ENCODE measurements around the gene CLUH. TPM values are rescaled to one million over a fixed set of nuclear protein-coding genes. Genes with fewer than 3 reads are reported as not detected.

The CLUH gene
- total RNA-seq, 2 experiments from 2014 or later, result 107 to 123 TPM

GRCh38 chr17:2691069-2691871 lies 20.3 kb downstream of the CLUH start:
- no peak overlapping the region for H3K27ac Mint-ChIP-seq
- CTCF ChIA-PET, result interaction anchor here (0.6 kb wide), 1 partner anchor 920 kb away, joined by 3 read pairs; no protein-coding TSS in a partner anchor
- no peaks in the 10 kb centered on the region for H3K27me3 Mint-ChIP-seq
- POLR2A ChIA-PET, result no interaction called here
- no peak overlapping the region for H3K4me3 Mint-ChIP-seq
- peaks cover 22% of the 10 kb centered on the region for H3K36me3 Mint-ChIP-seq (ENCODE audit: low read depth)
- H3K4me1 Mint-ChIP-seq, result peaks cover 10% of the 10 kb centered on the region
- intact Hi-C loops (cut with DNase I, micrococcal nuclease), result no loop called here
- no peak for ATAC-seq
- no peak for DNase-seq
- H3K9me3 Mint-ChIP-seq (ENCODE audit: low read depth), result no peaks in the 10 kb centered on the region

GRCh38 chr17:2690165-2691068 lies 21.1 kb downstream of the CLUH start:
- intact Hi-C loops (cut with DNase I, micrococcal nuclease), result no loop called here
- H3K27me3 Mint-ChIP-seq, result no peaks in the 10 kb centered on the region
- no peaks in the 10 kb centered on the region for H3K9me3 Mint-ChIP-seq (ENCODE audit: low read depth)
- ATAC-seq (no peak), DNase-seq (no peak)
- ChIA-PET CTCF (interaction anchor here (0.7 kb wide), 1 partner anchor 287 kb away, joined by 3 read pairs; no protein-coding TSS in a partner anchor), POLR2A (interaction anchor here (0.6 kb wide), 2 partner anchors 50 to 238 kb away, joined by 3 read pairs; no protein-coding TSS in a partner anchor)
- H3K27ac Mint-ChIP-seq, result no peak overlapping the region
- H3K4me1 Mint-ChIP-seq, result peaks cover 10% of the 10 kb centered on the region
- no peak overlapping the region for H3K4me3 Mint-ChIP-seq
- peaks cover 22% of the 10 kb centered on the region for H3K36me3 Mint-ChIP-seq (ENCODE audit: low read depth)

- ATAC-seq (peak; percentile 42), DNase-seq (peak; percentile 48)
- peaks cover 22% of the 10 kb centered on the region for H3K36me3 Mint-ChIP-seq (ENCODE audit: low read depth)
- no peaks in the 10 kb centered on the region for H3K27me3 Mint-ChIP-seq
- H3K4me3 Mint-ChIP-seq, result no peak overlapping the region
- peaks cover 10% of the 10 kb centered on the region for H3K4me1 Mint-ChIP-seq
- intact Hi-C loops (cut with DNase I, micrococcal nuclease), result no loop called here
- CTCF ChIA-PET, result interaction anchor here (0.7 kb wide), 1 partner anchor 288 kb away, joined by 3 read pairs; no protein-coding TSS in a partner anchor
- POLR2A ChIA-PET, result interaction anchor here (0.6 kb wide), 2 partner anchors 49 to 237 kb away, joined by 3 read pairs; no protein-coding TSS in a partner anchor
- no peaks in the 10 kb centered on the region for H3K9me3 Mint-ChIP-seq (ENCODE audit: low read depth)
- H3K27ac Mint-ChIP-seq, result peak overlapping the region; percentile 51
These were observed 22.0 kb downstream of the CLUH start for GRCh38 chr17:2689411-2690164.

- H3K27me3 Mint-ChIP-seq, result no peaks in the 10 kb centered on the region
- peaks cover 10% of the 10 kb centered on the region for H3K4me1 Mint-ChIP-seq
- ChIA-PET CTCF (no interaction called here), POLR2A (interaction anchor here (0.6 kb wide), 1 partner anchor 22 kb away, joined by 4 read pairs; no protein-coding TSS in a partner anchor)
- DNase-seq, result no peak
- no peak overlapping the region for H3K4me3 Mint-ChIP-seq
- H3K9me3 Mint-ChIP-seq (ENCODE audit: low read depth), result no peaks in the 10 kb centered on the region
- intact Hi-C loops (cut with DNase I, micrococcal nuclease), result no loop called here
- H3K27ac Mint-ChIP-seq, result peak overlapping the region; percentile 51
- no peak for ATAC-seq
- peaks cover 24% of the 10 kb centered on the region for H3K36me3 Mint-ChIP-seq (ENCODE audit: low read depth)
These were observed 22.9 kb downstream of the CLUH start for GRCh38 chr17:2688351-2689342.

GRCh38 chr17:2687074-2687418 lies 24.5 kb downstream of the CLUH start:
- Mint-ChIP-seq H3K4me1 (peaks cover 10% of the 10 kb centered on the region), H3K27ac (peak overlapping the region; percentile 8), H3K36me3 (ENCODE audit: low read depth) (peaks cover 29% of the 10 kb centered on the region), H3K27me3 (no peaks in the 10 kb centered on the region), H3K4me3 (no peak overlapping the region), H3K9me3 (ENCODE audit: low read depth) (no peaks in the 10 kb centered on the region)
- no peak for DNase-seq
- CTCF ChIA-PET, result interaction anchor here (0.7 to 1.8 kb wide), 5 partner anchors 9 to 798 kb away, joined by 3 to 8 read pairs (median 4); no protein-coding TSS in a partner anchor
- intact Hi-C loops (cut with DNase I, micrococcal nuclease), result no loop called here
- POLR2A ChIA-PET, result no interaction called here
- ATAC-seq, result no peak

GRCh38 chr17:2685696-2686095 lies 25.9 kb downstream of the CLUH start:
- Mint-ChIP-seq H3K27ac (no peak overlapping the region), H3K9me3 (ENCODE audit: low read depth) (no peaks in the 10 kb centered on the region), H3K27me3 (no peaks in the 10 kb centered on the region), H3K4me3 (no peak overlapping the region), H3K36me3 (ENCODE audit: low read depth) (peaks cover 30% of the 10 kb centered on the region), H3K4me1 (peaks cover 10% of the 10 kb centered on the region)
- DNase-seq, result no peak
- CTCF ChIA-PET, result interaction anchor here (0.7 to 1.2 kb wide), 2 partner anchors 9 to 142 kb away, joined by 3 read pairs; no protein-coding TSS in a partner anchor
- no peak for ATAC-seq
- intact Hi-C loops (cut with DNase I, micrococcal nuclease), result no loop called here
- POLR2A ChIA-PET, result no interaction called here

GRCh38 chr17:2684549-2684948 lies 27.0 kb downstream of the CLUH start:
- Mint-ChIP-seq H3K27me3 (no peaks in the 10 kb centered on the region), H3K27ac (no peak overlapping the region), H3K4me1 (peaks cover 10% of the 10 kb centered on the region), H3K36me3 (ENCODE audit: low read depth) (peaks cover 36% of the 10 kb centered on the region), H3K4me3 (no peak overlapping the region), H3K9me3 (ENCODE audit: low read depth) (no peaks in the 10 kb centered on the region)
- DNase-seq, result no peak
- intact Hi-C loops (cut with DNase I, micrococcal nuclease), result no loop called here
- POLR2A ChIA-PET, result no interaction called here
- no peak for ATAC-seq
- CTCF ChIA-PET, result no interaction called here

- Mint-ChIP-seq H3K36me3 (ENCODE audit: low read depth) (peaks cover 38% of the 10 kb centered on the region), H3K4me1 (peaks cover 5% of the 10 kb centered on the region), H3K27ac (no peak overlapping the region), H3K27me3 (no peaks in the 10 kb centered on the region), H3K4me3 (no peak overlapping the region), H3K9me3 (ENCODE audit: low read depth) (no peaks in the 10 kb centered on the region)
- DNase-seq (no peak), ATAC-seq (no peak)
- POLR2A ChIA-PET, result no interaction called here
- CTCF ChIA-PET, result no interaction called here
- intact Hi-C loops (cut with DNase I, micrococcal nuclease), result no loop called here
These were observed 27.7 kb downstream of the CLUH start for GRCh38 chr17:2683912-2684311.

- ATAC-seq (no peak), DNase-seq (no peak)
- ChIA-PET CTCF (interaction anchor here (1.5 kb wide), 1 partner anchor 23 kb away, joined by 5 read pairs; no protein-coding TSS in a partner anchor), POLR2A (no interaction called here)
- intact Hi-C loops (cut with DNase I, micrococcal nuclease), result no loop called here
- Mint-ChIP-seq H3K27ac (no peak overlapping the region), H3K9me3 (ENCODE audit: low read depth) (no peaks in the 10 kb centered on the region), H3K36me3 (ENCODE audit: low read depth) (peaks cover 40% of the 10 kb centered on the region), H3K4me1 (no peaks in the 10 kb centered on the region), H3K4me3 (no peak overlapping the region), H3K27me3 (no peaks in the 10 kb centered on the region)
These were observed 29.2 kb downstream of the CLUH start for GRCh38 chr17:2682176-2682938.

- DNase-seq (no peak), ATAC-seq (no peak)
- H3K36me3 Mint-ChIP-seq (ENCODE audit: low read depth), result peaks cover 45% of the 10 kb centered on the region
- no peaks in the 10 kb centered on the region for H3K9me3 Mint-ChIP-seq (ENCODE audit: low read depth)
- no peak overlapping the region for H3K4me3 Mint-ChIP-seq
- intact Hi-C loops (cut with DNase I, micrococcal nuclease), result no loop called here
- POLR2A ChIA-PET, result no interaction called here
- H3K27ac Mint-ChIP-seq, result no peak overlapping the region
- CTCF ChIA-PET, result interaction anchor here (1.5 kb wide), 1 partner anchor 22 kb away, joined by 5 read pairs; no protein-coding TSS in a partner anchor
- no peaks in the 10 kb centered on the region for H3K27me3 Mint-ChIP-seq
- H3K4me1 Mint-ChIP-seq, result no peaks in the 10 kb centered on the region
These were observed 29.9 kb downstream of the CLUH start for GRCh38 chr17:2681650-2682049.
